Measurements from ENCODE around the gene GDPD4.

DNA sequence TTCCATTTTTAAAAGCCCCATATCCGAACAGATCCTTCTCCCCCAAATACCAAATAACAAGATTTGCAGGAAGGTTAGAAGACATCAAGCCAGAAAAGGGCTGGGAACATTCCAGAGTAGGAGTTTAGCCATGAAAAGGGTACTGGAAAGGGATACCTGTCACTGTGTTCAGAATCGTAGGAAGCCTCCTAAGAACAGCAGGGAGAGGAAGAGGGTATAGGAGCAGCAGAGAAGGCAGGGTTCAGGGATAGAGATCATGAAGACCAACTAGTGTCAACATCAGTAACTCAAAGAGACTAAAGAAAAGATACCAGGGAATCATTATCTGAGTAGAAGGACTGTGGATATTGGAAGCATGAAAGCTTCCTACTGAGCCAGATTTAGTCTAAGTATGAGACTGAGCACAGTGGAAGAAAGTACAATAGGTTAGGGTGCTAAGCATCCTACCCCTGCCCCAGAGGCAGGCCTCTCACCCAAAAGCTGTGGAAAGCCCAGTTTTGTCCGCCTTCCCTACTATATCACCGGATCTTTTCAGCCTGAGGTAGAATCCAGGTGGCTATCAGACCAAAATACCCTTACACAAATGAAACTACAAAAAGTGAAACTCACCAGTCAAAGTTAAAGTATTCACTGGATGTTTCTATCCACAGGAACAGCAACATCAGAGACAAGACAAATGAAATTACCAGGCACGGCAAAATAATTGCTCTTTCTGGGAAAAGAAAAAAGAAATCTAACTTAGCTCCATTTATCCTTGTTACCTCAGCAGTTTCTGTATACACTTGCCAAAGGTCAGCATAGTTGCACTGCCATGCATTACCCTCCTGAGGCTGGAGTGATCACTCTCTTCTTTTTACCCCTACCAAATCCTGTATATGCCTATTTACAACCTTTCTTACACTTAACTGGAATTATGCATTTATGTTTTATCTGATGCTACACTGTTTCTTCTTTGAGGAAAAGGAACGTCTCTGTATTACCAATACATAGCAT is 16.7 kb downstream of the GDPD4 start:
- TF ChIP-seq, protein P1, sequence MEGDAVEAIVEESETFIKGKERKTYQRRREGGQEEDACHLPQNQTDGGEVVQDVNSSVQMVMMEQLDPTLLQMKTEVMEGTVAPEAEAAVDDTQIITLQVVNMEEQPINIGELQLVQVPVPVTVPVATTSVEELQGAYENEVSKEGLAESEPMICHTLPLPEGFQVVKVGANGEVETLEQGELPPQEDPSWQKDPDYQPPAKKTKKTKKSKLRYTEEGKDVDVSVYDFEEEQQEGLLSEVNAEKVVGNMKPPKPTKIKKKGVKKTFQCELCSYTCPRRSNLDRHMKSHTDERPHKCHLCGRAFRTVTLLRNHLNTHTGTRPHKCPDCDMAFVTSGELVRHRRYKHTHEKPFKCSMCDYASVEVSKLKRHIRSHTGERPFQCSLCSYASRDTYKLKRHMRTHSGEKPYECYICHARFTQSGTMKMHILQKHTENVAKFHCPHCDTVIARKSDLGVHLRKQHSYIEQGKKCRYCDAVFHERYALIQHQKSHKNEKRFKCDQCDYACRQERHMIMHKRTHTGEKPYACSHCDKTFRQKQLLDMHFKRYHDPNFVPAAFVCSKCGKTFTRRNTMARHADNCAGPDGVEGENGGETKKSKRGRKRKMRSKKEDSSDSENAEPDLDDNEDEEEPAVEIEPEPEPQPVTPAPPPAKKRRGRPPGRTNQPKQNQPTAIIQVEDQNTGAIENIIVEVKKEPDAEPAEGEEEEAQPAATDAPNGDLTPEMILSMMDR (IDR thresholded peaks at IDR 0.05 in 4 of 5, conservative IDR thresholded peaks at IDR 0.05 in 1 of 5): no peak
- TF ChIP-seq POLR2A (IDR thresholded peaks at IDR 0.05): no peak
